Upper lobe of left lung (tissue), 6 donors: ENCODE results near the gene MAN2B2. TPM values are rescaled to one million over a fixed set of nuclear protein-coding genes. Genes with fewer than 3 reads are reported as not detected.

Experiments
- ATAC-seq, 2 donors: fragments of 200-7000 bp; cut with Tn5 transposase; one replicate each; pipeline ENCODE4 v1.9.1; 2022; ENCODE audit warnings: mild to moderate bottlenecking in 2 of 2, moderate library complexity in 2 of 2; ENCODE audit not compliant: low FRiP score in 2 of 2
- DNase-seq, 2 donors: peaks; one replicate each; pipeline ENCODE4 v3.0.0-alpha.2; 2019 to 2020
- H3K27ac ChIP-seq, 4 donors: fragments of 200-600 bp; sonication (generic); one replicate each; pipeline ENCODE4 v1.5.1; 2016 to 2019
- H3K27me3 ChIP-seq, 4 donors: fragments of 200-600 bp; sonication (generic); one replicate each; pipeline ENCODE4 v1.5.1; 2017 to 2019
- H3K36me3 ChIP-seq, 4 donors: fragments of 200-600 bp; sonication (generic); one replicate each; pipeline ENCODE4 v1.5.1; 2016 to 2019
- H3K4me1 ChIP-seq, 4 donors: fragments of 200-600 bp; sonication (generic); one replicate each; pipeline ENCODE4 v1.5.1; 2018 to 2019
- H3K4me3 ChIP-seq, 4 donors: fragments of 200-600 bp; sonication (generic); one replicate each; pipeline ENCODE4 v1.5.1; 2017 to 2019; ENCODE audit warnings: mild to moderate bottlenecking in 2 of 4, moderate library complexity in 1 of 4
- H3K9me3 ChIP-seq, 4 donors: fragments of 200-600 bp; sonication (generic); one replicate each; pipeline ENCODE4 v1.5.1; 2018 to 2019
- CTCF ChIP-seq, 6 experiments: fragments of 450-650 bp in 4 of 6; fragments of 200-600 bp in 2 of 6; sonication (generic) in 2 of 6; IDR thresholded peaks; one replicate each; pipeline ENCODE4 v1.5.1; 2016 to 2019; ENCODE audit warnings: antibody characterized with exemption in 6 of 6
- EP300 ChIP-seq, 4 donors: sonication (generic); formaldehyde crosslinking; IDR thresholded peaks; one replicate each; pipeline ENCODE4 v1.5.1; 2017; ENCODE audit warnings: antibody characterized with exemption in 4 of 4, control low read depth in 2 of 4
- POLR2A ChIP-seq, 4 donors: fragments of 450-650 bp; IDR thresholded peaks; one replicate each; pipeline ENCODE4 v1.5.1; 2016 to 2017; ENCODE audit warnings: antibody characterized with exemption in 4 of 4, mild to moderate bottlenecking in 2 of 4
- POLR2AphosphoS5 ChIP-seq, 2 donors: sonication (generic); formaldehyde crosslinking; IDR thresholded peaks; one replicate each; pipeline ENCODE4 v1.5.1; 2017; ENCODE audit warnings: antibody characterized with exemption in 2 of 2
- WGBS, 2 donors: methylation state at CpG; one replicate each; pipeline ENCODE4 v1.1.5; 2017 to 2018; 5-methylcytosine and 5-hydroxymethylcytosine counted together
- total RNA-seq, 6 donors: library from RNA; depleted of rRNA in 4 of 6; stranded (reverse); fragments of >200 nt in 4 of 6; gene quantifications; one replicate each; pipeline versions ENCODE4 v1.1.0 to v1.2.1, GENCODE V29; 2016 to 2021
- donor health status: DM: no; HTN: no; CAD: no; lungs with moderate emphysema.
- donor health status: DM: no; HTN: yes; CAD: no; lungs with severe emphysema.

MAN2B2 gene
- total RNA-seq, 6 donors from 2014 or later: 17.4 to 44.0 (median 35.4) TPM

- H3K36me3 ChIP-seq: no peaks in the 10 kb centered on the region
- no peak for DNase-seq
- no peak overlapping the region for H3K27ac ChIP-seq
- no peaks in the 10 kb centered on the region for H3K27me3 ChIP-seq
- H3K9me3 ChIP-seq: peaks cover 0 to 13% (median 9%) of the 10 kb centered on the region in 4 donors
- 66 to 72% methylated on average over 12 to 13 of the region's 13 CpGs for WGBS, 2 donors
- TF ChIP-seq EP300 (IDR thresholded peaks at IDR 0.05) (no peak), POLR2AphosphoS5 (IDR thresholded peaks at IDR 0.05) (no peak), CTCF (IDR thresholded peaks at IDR 0.05) (no peak), POLR2A (IDR thresholded peaks at IDR 0.05) (no peak)
- H3K4me1 ChIP-seq: no peaks in the 10 kb centered on the region
- ATAC-seq: no peak
- no peak overlapping the region for H3K4me3 ChIP-seq
Observed at GRCh38 chr4:6549890-6550620, 24.9 kb upstream of the MAN2B2 start.

GRCh38 chr4:6550821-6551220, 24.2 kb upstream of the MAN2B2 start:
- Histone ChIP-seq H3K4me3 (no peak overlapping the region), H3K4me1 (no peaks in the 10 kb centered on the region), H3K36me3 (no peaks in the 10 kb centered on the region), H3K27me3 (no peaks in the 10 kb centered on the region), H3K9me3 (peaks cover 0 to 13% (median 9%) of the 10 kb centered on the region in 4 donors), H3K27ac (no peak overlapping the region)
- WGBS, 2 donors: 84 to 97% methylated on average over 3 of the region's 3 CpGs
- no peak for DNase-seq
- ATAC-seq: no peak
- TF ChIP-seq POLR2AphosphoS5 (IDR thresholded peaks at IDR 0.05) (no peak), CTCF (IDR thresholded peaks at IDR 0.05) (no peak), POLR2A (IDR thresholded peaks at IDR 0.05) (no peak), EP300 (IDR thresholded peaks at IDR 0.05) (no peak)

- no peaks in the 10 kb centered on the region for H3K27me3 ChIP-seq
- DNase-seq (no peak), ATAC-seq (no peak)
- H3K4me1 ChIP-seq: no peaks in the 10 kb centered on the region
- no peak for TF ChIP-seq EP300 (IDR thresholded peaks at IDR 0.05)
- no peak for TF ChIP-seq CTCF (IDR thresholded peaks at IDR 0.05)
- no peak for TF ChIP-seq POLR2A (IDR thresholded peaks at IDR 0.05)
- TF ChIP-seq POLR2AphosphoS5 (IDR thresholded peaks at IDR 0.05): no peak
- H3K4me3 ChIP-seq: no peak overlapping the region
- H3K27ac ChIP-seq: no peak overlapping the region
- H3K36me3 ChIP-seq: no peaks in the 10 kb centered on the region
- H3K9me3 ChIP-seq: peaks cover 0 to 13% (median 9%) of the 10 kb centered on the region in 4 donors
- 83 to 94% methylated on average over 2 of the region's 2 CpGs for WGBS, 2 donors
Observed at GRCh38 chr4:6551660-6552059, 23.3 kb upstream of the MAN2B2 start.

GRCh38 chr4:6555519-6555918, 19.5 kb upstream of the MAN2B2 start:
- DNase-seq (no peak), ATAC-seq (no peak)
- TF ChIP-seq POLR2A (IDR thresholded peaks at IDR 0.05) (no peak), EP300 (IDR thresholded peaks at IDR 0.05) (no peak), CTCF (IDR thresholded peaks at IDR 0.05) (no peak), POLR2AphosphoS5 (IDR thresholded peaks at IDR 0.05) (no peak)
- Histone ChIP-seq H3K36me3 (no peaks in the 10 kb centered on the region), H3K27ac (no peak overlapping the region), H3K9me3 (peaks cover 0 to 13% (median 9%) of the 10 kb centered on the region in 4 donors), H3K4me1 (no peaks in the 10 kb centered on the region), H3K27me3 (no peaks in the 10 kb centered on the region), H3K4me3 (no peak overlapping the region)
- 80% methylated on average over 10 to 13 of the region's 13 CpGs for WGBS, 2 donors

- Histone ChIP-seq H3K4me3 (no peak overlapping the region), H3K36me3 (no peaks in the 10 kb centered on the region), H3K4me1 (no peaks in the 10 kb centered on the region), H3K27ac (no peak overlapping the region), H3K27me3 (no peaks in the 10 kb centered on the region), H3K9me3 (peaks cover 0 to 11% (median 7%) of the 10 kb centered on the region in 4 donors)
- 73 to 83% methylated on average over 6 of the region's 6 CpGs for WGBS, 2 donors
- TF ChIP-seq CTCF (IDR thresholded peaks at IDR 0.05): no peak
- TF ChIP-seq POLR2A (IDR thresholded peaks at IDR 0.05): no peak
- no peak for TF ChIP-seq EP300 (IDR thresholded peaks at IDR 0.05)
- no peak for TF ChIP-seq POLR2AphosphoS5 (IDR thresholded peaks at IDR 0.05)
- ATAC-seq: no peak
- no peak for DNase-seq
Observed at GRCh38 chr4:6556263-6556662, 18.7 kb upstream of the MAN2B2 start.
